ENCODE data around the gene VPS39.

DNA sequence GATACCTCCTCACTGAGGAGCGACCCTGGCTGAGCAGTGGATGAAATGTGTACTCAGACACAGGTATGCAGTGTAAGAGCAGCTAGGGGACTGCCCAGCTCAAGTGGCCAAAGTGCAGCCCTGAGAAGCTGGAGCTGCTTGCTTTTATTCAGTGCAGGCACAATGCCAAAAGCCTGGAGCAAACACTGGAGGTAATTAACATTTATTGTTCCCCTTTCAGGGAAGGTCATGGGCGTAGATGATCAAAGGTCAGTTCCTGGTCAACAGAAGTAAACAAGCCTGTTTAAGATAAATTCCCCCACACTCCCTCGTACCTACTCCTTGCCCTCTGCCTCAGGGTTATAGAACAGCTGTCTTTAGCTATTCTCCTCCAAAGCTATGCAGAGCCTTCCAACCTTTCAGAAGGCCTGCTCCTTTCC is 69.1 kb downstream of the VPS39 start:
- TF ChIP-seq, protein P1, sequence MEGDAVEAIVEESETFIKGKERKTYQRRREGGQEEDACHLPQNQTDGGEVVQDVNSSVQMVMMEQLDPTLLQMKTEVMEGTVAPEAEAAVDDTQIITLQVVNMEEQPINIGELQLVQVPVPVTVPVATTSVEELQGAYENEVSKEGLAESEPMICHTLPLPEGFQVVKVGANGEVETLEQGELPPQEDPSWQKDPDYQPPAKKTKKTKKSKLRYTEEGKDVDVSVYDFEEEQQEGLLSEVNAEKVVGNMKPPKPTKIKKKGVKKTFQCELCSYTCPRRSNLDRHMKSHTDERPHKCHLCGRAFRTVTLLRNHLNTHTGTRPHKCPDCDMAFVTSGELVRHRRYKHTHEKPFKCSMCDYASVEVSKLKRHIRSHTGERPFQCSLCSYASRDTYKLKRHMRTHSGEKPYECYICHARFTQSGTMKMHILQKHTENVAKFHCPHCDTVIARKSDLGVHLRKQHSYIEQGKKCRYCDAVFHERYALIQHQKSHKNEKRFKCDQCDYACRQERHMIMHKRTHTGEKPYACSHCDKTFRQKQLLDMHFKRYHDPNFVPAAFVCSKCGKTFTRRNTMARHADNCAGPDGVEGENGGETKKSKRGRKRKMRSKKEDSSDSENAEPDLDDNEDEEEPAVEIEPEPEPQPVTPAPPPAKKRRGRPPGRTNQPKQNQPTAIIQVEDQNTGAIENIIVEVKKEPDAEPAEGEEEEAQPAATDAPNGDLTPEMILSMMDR (IDR thresholded peaks at IDR 0.05; ENCODE audit: low read length), result no peak
- no peak for TF ChIP-seq EZH2phosphoT487 (IDR thresholded peaks at IDR 0.05; ENCODE audit: low read length)
- no peak for TF ChIP-seq EZH2 (optimal IDR thresholded peaks at IDR 0.05; ENCODE audit: low read depth, low read length)

Measured in MM.1S (cell line).